HepG2 (cell line): ENCODE measurements around the gene NPAS2. TPM values are rescaled to one million over a fixed set of nuclear protein-coding genes. Genes with fewer than 3 reads are reported as not detected.

Experiments used
- ATAC-seq: fragments of 200-7000 bp; cut with Tn5 transposase; 3 replicates; pipeline ENCODE4 v1.9.1; 2020; ENCODE audit warnings: mild to moderate bottlenecking, moderate library complexity
- BruUV-seq: library from RNA; stranded (reverse); fragments of 400-500 nt; replicated peaks from 2 replicates; lab custom pipeline; 2021; lab: Mats Ljungman, UMichigan
- CTCF ChIA-PET: fragments of 300-600 bp; formaldehyde crosslinking; extraction: SDS; loops from one replicate; lab custom pipeline; 2021; ENCODE audit warnings: low total read pairs, inconsistent platforms, low intra/inter-chr PET ratio; lab: Yijun Ruan, JAX
- POLR2A ChIA-PET: fragments of 350-600 bp; sonication (Branson Sonifier 250); formaldehyde crosslinking; loops from one replicate; lab custom pipeline; 2020; ENCODE audit warnings: antibody characterized with exemption, inconsistent platforms; lab: Yijun Ruan, JAX
- DNase-seq: peaks from one replicate; pipeline ENCODE4 v3.0.0-alpha.2; 2015; ENCODE audit warnings: low spot score
- FAIRE-seq: peaks from 3 replicates; lab custom pipeline; 2011; peaks lifted over from hg19 to GRCh38; lab: Jason Lieb, UNC
- H2AFZ ChIP-seq: one replicate; pipeline ENCODE4 v1.6.1; 2011; ENCODE audit warnings: low read length, inconsistent platforms
- H3K27ac ChIP-seq: fragments of 300-600 bp; 3 replicates; pipeline ENCODE4 v1.8.0; 2011; ENCODE audit warnings: mixed run types, mild to moderate bottlenecking, mixed read lengths, low read length, inconsistent platforms; ENCODE audit not compliant: insufficient read depth; ENCODE audit errors: extremely low read length
- H3K27me3 ChIP-seq, 2 experiments: fragments of 200-600 bp in 1 of 2; 2 replicates in 1 of 2; 3 replicates in 1 of 2; pipeline versions ENCODE4 v1.6.0 to v1.8.0; 2011; ENCODE audit warnings: low read length in 2 of 2, mild to moderate bottlenecking in 2 of 2, moderate library complexity in 2 of 2, inconsistent platforms in 1 of 2; ENCODE audit not compliant: insufficient read depth in 2 of 2, control insufficient read depth in 1 of 2
- H3K36me3 ChIP-seq, 2 experiments: fragments of 200-600 bp in 1 of 2; replicated peaks in 1 of 2; 2 replicates in 1 of 2; 3 replicates in 1 of 2; pipeline versions ENCODE4 v1.5.1 to v1.8.0; 2011; ENCODE audit warnings: low read length in 2 of 2, inconsistent platforms in 1 of 2; ENCODE audit not compliant: insufficient read depth in 2 of 2, control insufficient read depth in 1 of 2
- H3K4me1 ChIP-seq: 2 replicates; pipeline ENCODE4 v1.5.1; 2012; ENCODE audit warnings: low read length, inconsistent platforms; ENCODE audit not compliant: insufficient read depth
- H3K4me2 ChIP-seq: 2 replicates; pipeline ENCODE4 v1.6.0; 2011; ENCODE audit warnings: low read depth, low read length, inconsistent platforms
- H3K4me3 ChIP-seq, 3 experiments: fragments of 200-600 bp in 1 of 3; sonication (generic), shearing (Covaris generic) in 1 of 3; replicated peaks in 1 of 3; 2 replicates each; pipeline ENCODE4 v1.5.1; 2011 to 2016; ENCODE audit warnings: low read length in 3 of 3, inconsistent platforms in 2 of 3, low read depth in 2 of 3, mild to moderate bottlenecking in 2 of 3, control low read depth in 1 of 3, mixed read lengths in 1 of 3; ENCODE audit not compliant: insufficient read depth in 1 of 3
- H3K79me2 ChIP-seq: one replicate; pipeline ENCODE4 v1.6.1; 2011; ENCODE audit warnings: low read length, inconsistent platforms; ENCODE audit not compliant: insufficient read depth
- H3K9ac ChIP-seq: 2 replicates; pipeline ENCODE4 v1.6.0; 2011; ENCODE audit warnings: mild to moderate bottlenecking, low read depth, low read length, inconsistent platforms; ENCODE audit not compliant: insufficient read depth
- H3K9me3 ChIP-seq: 2 replicates; pipeline ENCODE4 v1.5.1; 2012; ENCODE audit warnings: mild to moderate bottlenecking, low read length
- H4K20me1 ChIP-seq: 2 replicates; pipeline ENCODE4 v1.6.0; 2011; ENCODE audit warnings: inconsistent platforms, mild to moderate bottlenecking, low read length, moderate library complexity; ENCODE audit not compliant: insufficient read depth
- EHMT2 ChIP-seq: fragments of 200-600 bp; sonication (generic); IDR thresholded peaks from 2 replicates; pipeline ENCODE4 v1.7.0; 2017; ENCODE audit warnings: antibody characterized with exemption, low read depth, low read length, borderline replicate concordance
- FOXA3 ChIP-seq: IDR thresholded peaks from 2 replicates; pipeline ENCODE4 v1.6.1; 2016; ENCODE audit warnings: missing genetic modification reagents, missing compliant biosample characterization
- FOXP1 ChIP-seq, 2 experiments: fragments of 450-650 bp in 1 of 2; IDR thresholded peaks; 2 replicates each; pipeline ENCODE4 v1.6.1; 2017 to 2018; ENCODE audit warnings: antibody characterized with exemption in 1 of 2
- GABPA ChIP-seq, 2 experiments: IDR thresholded peaks; 2 replicates each; pipeline ENCODE4 v1.6.1; 2011 to 2016; ENCODE audit warnings: low read depth in 2 of 2, low read length in 1 of 2, missing biosample characterization in 1 of 2, missing genetic modification characterization in 1 of 2
- NRL ChIP-seq: sonication (generic); formaldehyde crosslinking; IDR thresholded peaks from 2 replicates; pipeline ENCODE4 v1.5.0; 2020; ENCODE audit warnings: missing genetic modification reagents, mild to moderate bottlenecking, moderate library complexity, borderline replicate concordance
- PCBP1 ChIP-seq: fragments of 200-400 bp; formaldehyde crosslinking; IDR thresholded peaks from 2 replicates; pipeline ENCODE4 v1.6.1; 2017; ENCODE audit warnings: mild to moderate bottlenecking, low read depth, low read length, borderline replicate concordance
- PHF5A ChIP-seq: IDR thresholded peaks from one replicate; pipeline ENCODE4 v1.6.1; 2018; ENCODE audit warnings: low read depth, missing genetic modification reagents; ENCODE audit not compliant: unreplicated experiment
- POLR2AphosphoS2 ChIP-seq: IDR thresholded peaks from 2 replicates; pipeline ENCODE4 v1.6.1; 2011; ENCODE audit warnings: low read depth, low read length, improper control_type of control experiment
- RORA ChIP-seq: sonication (generic); formaldehyde crosslinking; IDR thresholded peaks from 2 replicates; pipeline ENCODE4 v1.5.0; 2020; ENCODE audit warnings: mild to moderate bottlenecking, missing genetic modification reagents, moderate library complexity
- TBL1XR1 ChIP-seq: fragments of 150-350 bp; IDR thresholded peaks from 2 replicates; pipeline ENCODE4 v1.6.1; 2014; ENCODE audit warnings: borderline replicate concordance, low read length; ENCODE audit not compliant: partially characterized antibody
- THAP9 ChIP-seq: sonication (generic); formaldehyde crosslinking; IDR thresholded peaks from 2 replicates; pipeline ENCODE4; 2020; ENCODE audit warnings: missing genetic modification reagents, mild to moderate bottlenecking, borderline replicate concordance
- TRIM24 ChIP-seq: sonication (generic); formaldehyde crosslinking; IDR thresholded peaks from 2 replicates; pipeline ENCODE4 v1.8.0; 2022; ENCODE audit warnings: mild to moderate bottlenecking, missing genetic modification reagents
- USF2 ChIP-seq, 2 experiments: sonication (generic) in 1 of 2; formaldehyde crosslinking in 1 of 2; IDR thresholded peaks; 2 replicates each; pipeline versions ENCODE4 v1.5.1 to v1.6.1; 2011 to 2020; ENCODE audit warnings: borderline replicate concordance in 1 of 2, low read depth in 1 of 2, low read length in 1 of 2, mild to moderate bottlenecking in 1 of 2, missing genetic modification reagents in 1 of 2, moderate library complexity in 1 of 2
- XRCC5 ChIP-seq: fragments of 200-400 bp; formaldehyde crosslinking; optimal IDR thresholded peaks from 2 replicates; pipeline ENCODE3; 2017; ENCODE audit warnings: mild to moderate bottlenecking, low read length
- ZFP90 ChIP-seq: sonication (generic); formaldehyde crosslinking; IDR thresholded peaks from 2 replicates; pipeline ENCODE4 v1.8.0; 2022; ENCODE audit warnings: missing genetic modification reagents, mild to moderate bottlenecking, inconsistent platforms, borderline replicate concordance
- ZNF12 ChIP-seq: sonication (generic); formaldehyde crosslinking; IDR thresholded peaks from 2 replicates; pipeline ENCODE4 v1.5.0; 2020; ENCODE audit warnings: missing genetic modification reagents
- ZNF550 ChIP-seq: sonication (generic); formaldehyde crosslinking; IDR thresholded peaks from 2 replicates; pipeline ENCODE4 v1.4.0; 2020; ENCODE audit warnings: mild to moderate bottlenecking, missing genetic modification reagents, borderline replicate concordance
- ZNF709 ChIP-seq: sonication (generic); formaldehyde crosslinking; IDR thresholded peaks from 2 replicates; pipeline ENCODE4 v1.5.0; 2020; ENCODE audit warnings: mild to moderate bottlenecking, missing genetic modification reagents
- WGBS: methylation state at CpG from one replicate; pipeline ENCODE4 v1.1.6; 2017; ENCODE audit warnings: low lambda C conversion rate; 5-methylcytosine and 5-hydroxymethylcytosine counted together
- in situ Hi-C: cut with HindIII; loops from 2 replicates; pipeline ENCODE4 v1.10.0; 2017; ENCODE audit warnings: low pct_unique_long_range_greater_than_20kb; ENCODE audit not compliant: extremely low pct_ligation_motif_present
- intact Hi-C: fragments of 100-400 bp; cut with micrococcal nuclease; formaldehyde crosslinking; loops from one replicate; pipeline ENCODE4 v1.10.0; 2022; ENCODE audit not compliant: unreplicated experiment
- polyA plus RNA-seq, 8 experiments: library from polyadenylated mRNA; depleted of rRNA in 3 of 8; stranded (reverse) in 7 of 8; unstranded in 1 of 8; fragments of >200 nt; fragmentation: Illumina TruSeq in 4 of 8; extraction: Trizol in 4 of 8; gene quantifications; 2 replicates each; pipeline versions ENCODE4 v1.2.1 to v1.2.3, GENCODE V29; 2011 to 2016; ENCODE audit warnings: low read depth in 4 of 8, missing spikeins in 1 of 8, mixed read lengths in 1 of 8; ENCODE audit not compliant: insufficient read depth in 1 of 8
- total RNA-seq, 5 experiments: library from RNA; depleted of rRNA; stranded (reverse); fragments of >200 nt; fragmentation: Illumina TruSeq; extraction: Trizol; gene quantifications; 2 replicates each; pipeline ENCODE4 v1.2.3, GENCODE V29; 2016; ENCODE audit warnings: low read depth in 1 of 5

The NPAS2 gene
- total and polyA plus RNA-seq, 2 of the 13 experiments (the other 11 are each of a cell fraction or from before 2014, with no cell fraction given) = 14.8 to 37.5 TPM

GRCh38 chr2:100875516-100876230 is 55.7 kb downstream of the NPAS2 start:
- Histone ChIP-seq H2AFZ (peak overlapping the region; percentile 60), H4K20me1 (no peaks in the 10 kb centered on the region), H3K27ac (peak overlapping the region; percentile 90), H3K9ac (peak overlapping the region; percentile 62), H3K27me3 (no peaks in the 10 kb centered on the region), H3K4me3 (peak overlapping the region in 2 of 3 experiments; percentile 41 to 44; a peak in 5 of 6 replicates), H3K9me3 (no peaks in the 10 kb centered on the region), H3K4me1 (peaks cover 53% of the 10 kb centered on the region), H3K4me2 (peak overlapping the region; percentile 78), H3K36me3 (peaks cover 3 to 20% of the 10 kb centered on the region in 2 experiments; a peak in 3 of 5 replicates), H3K79me2 (peaks cover 59% of the 10 kb centered on the region)
- WGBS = 16% methylated on average over 20 of the region's 20 CpGs
- DNase-seq (peak; percentile 92), ATAC-seq (peak; percentile 89), FAIRE-seq (peak; percentile 83)
- TSS peak; percentile 45 for BruUV-seq
- POLR2A ChIA-PET = interaction anchor here (1.0 to 2.0 kb wide), 13 partner anchors 8 to 126 kb away, joined by 3 to 12 read pairs (median 5); partner anchors contain the start of gene RPL31
- intact Hi-C loops (loop anchor here (2.0 kb wide), 1 partner anchor 55 kb away; the partner anchor contains the start of gene NPAS2), in situ Hi-C loops (no loop called here)
- CTCF ChIA-PET = no interaction called here
- TF ChIP-seq THAP9 (CRISPR knock-in tag) (no peak), ZFP90 (CRISPR knock-in tag) (no peak), FOXA3 (CRISPR knock-in tag) (peak; percentile 44; the same call in 1 of the 2 replicates), FOXP1 (IDR thresholded peaks at IDR 0.05) (no peak), FOXP1 (CRISPR knock-in tag; IDR thresholded peaks at IDR 0.05) (no peak), NRL (no peak), POLR2AphosphoS2 (no peak), TRIM24 (no peak), USF2 (IDR thresholded peaks at IDR 0.05; ENCODE audit: low read depth, low read length) (peak; percentile 33; the same call in 1 of the 2 replicates), USF2 (CRISPR knock-in tag; IDR thresholded peaks at IDR 0.05; ENCODE audit: borderline replicate concordance) (peak; percentile 62; the same call in 1 of the 2 replicates), ZNF709 (CRISPR knock-in tag) (no peak), GABPA (IDR thresholded peaks at IDR 0.05; ENCODE audit: low read depth, low read length) (no peak), GABPA (CRISPR knock-in tag; IDR thresholded peaks at IDR 0.05; ENCODE audit: low read depth) (no peak), XRCC5 (no peak), PCBP1 (no peak), PHF5A (CRISPR knock-in tag) (no peak), ZNF550 (CRISPR knock-in tag) (no peak), RORA (CRISPR knock-in tag) (no peak), ZNF12 (CRISPR knock-in tag) (no peak), TBL1XR1 (no peak), EHMT2 (no peak; the same call in 1 of the 2 replicates)
